HG02970 (cell line): Measurements from ENCODE around the gene CACNG8.

Experiments
- ATAC-seq: cut with Tn5 transposase; IDR thresholded peaks from one replicate; pipeline ENCODE4 v1.9.1; 2021; ENCODE audit warnings: mild to moderate bottlenecking, moderate library complexity, moderate number of reproducible peaks; ENCODE audit not compliant: unreplicated experiment, low FRiP score

CACNG8 gene

GRCh38 chr19:53991224-53992113 is 28.7 kb downstream of the CACNG8 start, which contains the start of gene CACNG6:
CACNG6 (plus strand) TSS chr19:53991637; CDS start chr19:53992878, 1,241 bp downstream.
- no peak for ATAC-seq

- no peak for ATAC-seq
These were observed 29.5 kb downstream of the CACNG8 start for GRCh38 chr19:53992211-53992610.

GRCh38 chr19:53992815-53993214 is 30.1 kb downstream of the CACNG8 start:
- ATAC-seq = no peak

- no peak for ATAC-seq
These were observed 30.7 kb downstream of the CACNG8 start for GRCh38 chr19:53993448-53993847.

- ATAC-seq = no peak
These were observed 32.1 kb downstream of the CACNG8 start for GRCh38 chr19:53994811-53995210.

GRCh38 chr19:53998223-53998622 is 35.5 kb downstream of the CACNG8 start:
- ATAC-seq = no peak

GRCh38 chr19:53999694-54000093 is 37.0 kb downstream of the CACNG8 start:
- ATAC-seq = no peak

GRCh38 chr19:54001496-54001895 is 38.8 kb downstream of the CACNG8 start:
- ATAC-seq = no peak

- no peak for ATAC-seq
These were observed 40.0 kb downstream of the CACNG8 start for GRCh38 chr19:54002495-54003315.

GRCh38 chr19:54009440-54009839 is 46.7 kb downstream of the CACNG8 start:
- no peak for ATAC-seq

GRCh38 chr19:54010474-54010873 is 47.7 kb downstream of the CACNG8 start:
- no peak for ATAC-seq

- ATAC-seq = no peak
These were observed 48.9 kb downstream of the CACNG8 start for GRCh38 chr19:54011507-54012211.

GRCh38 chr19:54013866-54014265 is 51.1 kb downstream of the CACNG8 start:
- no peak for ATAC-seq

- ATAC-seq = no peak
These were observed 52.3 kb downstream of the CACNG8 start for GRCh38 chr19:54014920-54015560.

- no peak for ATAC-seq
These were observed 54.5 kb downstream of the CACNG8 start for GRCh38 chr19:54017261-54017660.

GRCh38 chr19:54021363-54021762 is 58.6 kb downstream of the CACNG8 start:
- ATAC-seq = no peak

- ATAC-seq = no peak
These were observed 59.2 kb downstream of the CACNG8 start for GRCh38 chr19:54021932-54022331.

GRCh38 chr19:54023191-54023590 is 60.5 kb downstream of the CACNG8 start:
- ATAC-seq = no peak

- ATAC-seq = no peak
These were observed 61.9 kb downstream of the CACNG8 start for GRCh38 chr19:54024660-54025059.

- no peak for ATAC-seq
These were observed 63.9 kb downstream of the CACNG8 start for GRCh38 chr19:54026656-54027055.
